Measurements from ENCODE around the gene STARD9.
A peak's percentile ranks its signal among the peaks of the same experiment; 100 is the strongest.

STARD9 gene

DNA sequence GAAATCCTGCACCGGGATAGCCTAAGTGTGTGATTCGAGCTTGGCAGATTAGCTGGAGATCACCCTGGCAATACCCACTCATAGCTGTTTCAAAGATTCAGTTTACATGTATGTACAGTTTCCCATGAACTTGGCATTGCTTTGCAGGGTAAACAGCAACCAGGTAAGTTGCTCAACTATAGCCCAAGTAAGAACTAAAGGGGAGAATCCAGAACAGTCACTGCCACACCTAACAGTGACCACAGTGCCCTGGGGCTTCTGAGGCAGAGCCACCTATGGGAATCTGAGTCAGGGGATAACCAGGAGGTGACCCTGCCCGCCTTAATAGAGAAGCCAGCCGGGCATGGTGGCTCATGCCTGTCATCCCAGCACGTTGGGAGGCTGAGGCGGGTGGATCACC is 145.6 kb downstream of the STARD9 start:
- no peaks in the 10 kb centered on the region for H3K4me1 ChIP-seq (ENCODE audit: insufficient read depth, low read length, poor library complexity, severe bottlenecking)
- no peak overlapping the region for H2AFZ ChIP-seq (ENCODE audit: low read length)
- H3K36me3 ChIP-seq (ENCODE audit: insufficient read depth, low read length): peaks cover 91% of the 10 kb centered on the region
- no peak overlapping the region for H3K4me2 ChIP-seq (ENCODE audit: low read depth, low read length, poor library complexity, severe bottlenecking)
- no peak for TF ChIP-seq EZH2phosphoT487 (IDR thresholded peaks at IDR 0.05; ENCODE audit: borderline replicate concordance)
- TF ChIP-seq, protein P1, sequence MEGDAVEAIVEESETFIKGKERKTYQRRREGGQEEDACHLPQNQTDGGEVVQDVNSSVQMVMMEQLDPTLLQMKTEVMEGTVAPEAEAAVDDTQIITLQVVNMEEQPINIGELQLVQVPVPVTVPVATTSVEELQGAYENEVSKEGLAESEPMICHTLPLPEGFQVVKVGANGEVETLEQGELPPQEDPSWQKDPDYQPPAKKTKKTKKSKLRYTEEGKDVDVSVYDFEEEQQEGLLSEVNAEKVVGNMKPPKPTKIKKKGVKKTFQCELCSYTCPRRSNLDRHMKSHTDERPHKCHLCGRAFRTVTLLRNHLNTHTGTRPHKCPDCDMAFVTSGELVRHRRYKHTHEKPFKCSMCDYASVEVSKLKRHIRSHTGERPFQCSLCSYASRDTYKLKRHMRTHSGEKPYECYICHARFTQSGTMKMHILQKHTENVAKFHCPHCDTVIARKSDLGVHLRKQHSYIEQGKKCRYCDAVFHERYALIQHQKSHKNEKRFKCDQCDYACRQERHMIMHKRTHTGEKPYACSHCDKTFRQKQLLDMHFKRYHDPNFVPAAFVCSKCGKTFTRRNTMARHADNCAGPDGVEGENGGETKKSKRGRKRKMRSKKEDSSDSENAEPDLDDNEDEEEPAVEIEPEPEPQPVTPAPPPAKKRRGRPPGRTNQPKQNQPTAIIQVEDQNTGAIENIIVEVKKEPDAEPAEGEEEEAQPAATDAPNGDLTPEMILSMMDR (conservative IDR thresholded peaks at IDR 0.05; ENCODE audit: low read length): no peak
- no peak overlapping the region for H3K4me3 ChIP-seq (ENCODE audit: low read length, poor library complexity, severe bottlenecking)
- H3K79me2 ChIP-seq (ENCODE audit: insufficient read depth, low read length): no peaks in the 10 kb centered on the region
- no peaks in the 10 kb centered on the region for H3K27me3 ChIP-seq (ENCODE audit: insufficient read depth, low read length, poor library complexity, severe bottlenecking)
- no peaks in the 10 kb centered on the region for H3F3A ChIP-seq (ENCODE audit: low read depth)
- no peaks in the 10 kb centered on the region for H4K20me1 ChIP-seq (ENCODE audit: insufficient read depth, low read length, poor library complexity, severe bottlenecking)
- no peaks in the 10 kb centered on the region for H3K9me2 ChIP-seq (replicated peaks; ENCODE audit: low read depth, low read length)
- H3K9me3 ChIP-seq (ENCODE audit: insufficient read depth, low read depth, low read length): no peaks in the 10 kb centered on the region
- no peak overlapping the region for H3K9ac ChIP-seq (ENCODE audit: low read depth, low read length, poor library complexity, severe bottlenecking)

DNA sequence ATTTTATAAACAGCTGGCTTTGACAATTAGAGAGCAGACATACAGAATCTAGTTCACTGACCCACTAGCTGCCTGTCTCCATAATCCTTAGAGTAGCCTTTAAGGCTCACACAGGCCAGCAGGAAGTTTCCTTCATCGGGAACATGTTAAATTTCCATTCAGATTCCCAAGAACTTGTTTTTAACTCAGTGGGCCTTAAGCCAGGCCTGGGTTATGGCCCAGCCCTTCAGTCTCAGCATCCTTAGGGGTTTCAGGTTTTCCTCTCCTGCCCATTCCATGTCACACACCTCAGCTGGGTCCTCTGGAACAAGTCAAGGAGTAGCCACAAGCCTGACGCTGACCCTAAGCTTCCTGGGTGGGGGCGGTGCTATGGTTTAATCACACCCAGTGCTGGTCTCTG is 146.5 kb downstream of the STARD9 start:
- no peaks in the 10 kb centered on the region for H3F3A ChIP-seq (ENCODE audit: low read depth)
- peaks cover 96% of the 10 kb centered on the region for H3K36me3 ChIP-seq (ENCODE audit: insufficient read depth, low read length)
- H3K4me2 ChIP-seq (ENCODE audit: low read depth, low read length, poor library complexity, severe bottlenecking): no peak overlapping the region
- no peaks in the 10 kb centered on the region for H3K9me2 ChIP-seq (replicated peaks; ENCODE audit: low read depth, low read length)
- no peak overlapping the region for H3K4me3 ChIP-seq (ENCODE audit: low read length, poor library complexity, severe bottlenecking)
- no peak overlapping the region for H3K9ac ChIP-seq (ENCODE audit: low read depth, low read length, poor library complexity, severe bottlenecking)
- no peaks in the 10 kb centered on the region for H4K20me1 ChIP-seq (ENCODE audit: insufficient read depth, low read length, poor library complexity, severe bottlenecking)
- TF ChIP-seq, protein P1 (conservative IDR thresholded peaks at IDR 0.05; ENCODE audit: low read length): no peak
- TF ChIP-seq EZH2phosphoT487 (IDR thresholded peaks at IDR 0.05; ENCODE audit: borderline replicate concordance): no peak
- H3K9me3 ChIP-seq (ENCODE audit: insufficient read depth, low read depth, low read length): no peaks in the 10 kb centered on the region
- H3K27me3 ChIP-seq (ENCODE audit: insufficient read depth, low read length, poor library complexity, severe bottlenecking): no peaks in the 10 kb centered on the region
- H3K79me2 ChIP-seq (ENCODE audit: insufficient read depth, low read length): no peaks in the 10 kb centered on the region
- no peak overlapping the region for H2AFZ ChIP-seq (ENCODE audit: low read length)
- H3K4me1 ChIP-seq (ENCODE audit: insufficient read depth, low read length, poor library complexity, severe bottlenecking): no peaks in the 10 kb centered on the region

DNA sequence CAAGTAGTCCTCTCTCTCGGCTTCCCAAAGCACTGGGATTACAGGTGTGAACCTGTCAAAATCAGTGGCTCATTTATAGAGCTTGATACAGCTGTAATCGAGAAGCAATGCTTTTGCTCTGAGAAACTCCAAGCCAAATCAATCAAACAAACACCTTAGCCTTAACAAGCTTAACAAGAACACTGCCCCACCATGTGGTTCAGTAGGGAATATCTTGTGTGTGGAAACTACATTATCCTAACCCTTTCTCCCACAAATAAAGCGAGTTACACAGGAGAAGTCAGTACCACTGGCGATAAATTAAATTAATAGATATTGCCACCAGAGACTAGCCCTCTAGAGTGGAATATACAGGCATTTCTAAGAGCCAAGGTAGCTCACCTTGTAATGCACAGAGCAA is 147.7 kb downstream of the STARD9 start:
- no peaks in the 10 kb centered on the region for H3K4me1 ChIP-seq (ENCODE audit: insufficient read depth, low read length, poor library complexity, severe bottlenecking)
- no peaks in the 10 kb centered on the region for H3K9me3 ChIP-seq (ENCODE audit: insufficient read depth, low read depth, low read length)
- no peak overlapping the region for H3K4me3 ChIP-seq (ENCODE audit: low read length, poor library complexity, severe bottlenecking)
- H2AFZ ChIP-seq (ENCODE audit: low read length): no peak overlapping the region
- no peak overlapping the region for H3K9ac ChIP-seq (ENCODE audit: low read depth, low read length, poor library complexity, severe bottlenecking)
- H3K9me2 ChIP-seq (replicated peaks; ENCODE audit: low read depth, low read length): no peaks in the 10 kb centered on the region
- no peaks in the 10 kb centered on the region for H3K79me2 ChIP-seq (ENCODE audit: insufficient read depth, low read length)
- H3K4me2 ChIP-seq (ENCODE audit: low read depth, low read length, poor library complexity, severe bottlenecking): no peak overlapping the region
- TF ChIP-seq, protein P1 (conservative IDR thresholded peaks at IDR 0.05; ENCODE audit: low read length): peak; percentile 44
- TF ChIP-seq EZH2phosphoT487 (IDR thresholded peaks at IDR 0.05; ENCODE audit: borderline replicate concordance): no peak
- H3K36me3 ChIP-seq (ENCODE audit: insufficient read depth, low read length): peaks cover 93% of the 10 kb centered on the region
- H4K20me1 ChIP-seq (ENCODE audit: insufficient read depth, low read length, poor library complexity, severe bottlenecking): no peaks in the 10 kb centered on the region
- H3F3A ChIP-seq (ENCODE audit: low read depth): no peaks in the 10 kb centered on the region
- no peaks in the 10 kb centered on the region for H3K27me3 ChIP-seq (ENCODE audit: insufficient read depth, low read length, poor library complexity, severe bottlenecking)
